Panc1 (cell line): ENCODE data around the gene COL27A1. TPM values are rescaled to one million over a fixed set of nuclear protein-coding genes. Genes with fewer than 3 reads are reported as not detected.

Source experiments
- ATAC-seq: fragments of 200-7000 bp; cut with Tn5 transposase; 2 replicates; pipeline ENCODE4 v1.9.1; 2020; ENCODE audit warnings: mild to moderate bottlenecking, moderate library complexity
- BruUV-seq: library from RNA; stranded (reverse); fragments of 400-500 nt; replicated peaks from 2 replicates; lab custom pipeline; 2021; lab: Mats Ljungman, UMichigan
- CTCF ChIA-PET: fragments of 300-600 bp; sonication (Branson Sonifier 250); formaldehyde crosslinking; loops from one replicate; lab custom pipeline; 2022; ENCODE audit warnings: antibody characterized with exemption; lab: Charles Lee
- POLR2A ChIA-PET: fragments of 300-600 bp; sonication (Branson Sonifier 250); formaldehyde crosslinking; loops from one replicate; lab custom pipeline; 2022; ENCODE audit warnings: antibody characterized with exemption; lab: Charles Lee
- DNase-seq: peaks from one replicate; pipeline ENCODE4 v3.0.0-alpha.2; 2010; ENCODE audit warnings: low read depth, low spot score
- H3K27ac ChIP-seq: 2 replicates; pipeline ENCODE4 v1.5.1; 2011; ENCODE audit warnings: mild to moderate bottlenecking, low read length, inconsistent platforms
- H3K27me3 ChIP-seq: fragments of 200-500 bp; sonication (Bioruptor generic); 2 replicates; pipeline ENCODE4 v1.6.0; 2014; ENCODE audit warnings: low read length, inconsistent platforms; ENCODE audit not compliant: control insufficient read depth, insufficient read depth
- H3K36me3 ChIP-seq: fragments of 200-500 bp; sonication (Bioruptor generic); 2 replicates; pipeline ENCODE4 v1.5.1; 2014; ENCODE audit warnings: inconsistent platforms, mild to moderate bottlenecking, low read length, moderate library complexity; ENCODE audit not compliant: control insufficient read depth, insufficient read depth
- H3K4me1 ChIP-seq: 2 replicates; pipeline ENCODE4 v1.5.1; 2011; ENCODE audit warnings: inconsistent platforms, mild to moderate bottlenecking, low read length, moderate library complexity; ENCODE audit not compliant: control insufficient read depth, insufficient read depth
- H3K4me3 ChIP-seq, 2 experiments: 2 replicates each; pipeline ENCODE4 v1.5.1; 2011 to 2012; ENCODE audit warnings: low read depth in 2 of 2, low read length in 2 of 2, mild to moderate bottlenecking in 2 of 2, inconsistent platforms in 1 of 2, moderate library complexity in 1 of 2
- H3K9me3 ChIP-seq: fragments of 200-500 bp; sonication (Bioruptor generic); 2 replicates; pipeline ENCODE4 v1.5.1; 2014; ENCODE audit warnings: low read depth, mild to moderate bottlenecking, inconsistent platforms, low read length, moderate library complexity; ENCODE audit not compliant: control insufficient read depth, insufficient read depth
- POLR2AphosphoS5 ChIP-seq: IDR thresholded peaks from 2 replicates; pipeline ENCODE4 v1.6.1; 2012; ENCODE audit warnings: mild to moderate bottlenecking, low read depth, low read length, moderate library complexity
- SIN3A ChIP-seq: IDR thresholded peaks from 2 replicates; pipeline ENCODE4 v1.6.1; 2012; ENCODE audit warnings: low read depth, mild to moderate bottlenecking, low read length, moderate library complexity, borderline replicate concordance; ENCODE audit not compliant: insufficient read depth
- TCF7L2 ChIP-seq: IDR thresholded peaks from 2 replicates; pipeline ENCODE4 v1.6.1; 2011; ENCODE audit warnings: mild to moderate bottlenecking, low read depth, low read length, inconsistent platforms
- in situ Hi-C: cut with HindIII; loops from 2 replicates; pipeline ENCODE4 v1.10.0; 2016; ENCODE audit warnings: low sequenced_read_pairs, low pct_unique_long_range_greater_than_20kb
- intact Hi-C: fragments of 100-400 bp; cut with micrococcal nuclease; formaldehyde crosslinking; loops from one replicate; pipeline ENCODE4 v1.10.0; 2022; ENCODE audit not compliant: unreplicated experiment
- total RNA-seq: library from RNA; stranded (reverse); gene quantifications from one replicate; pipeline ENCODE4 v1.2.1, GENCODE V29; 2021; ENCODE audit not compliant: unreplicated experiment
- TF ChIP-seq, protein P1 (sequence below), 2 experiments: IDR thresholded peaks; 2 replicates each; pipeline ENCODE4 v1.6.1; 2011 to 2012; ENCODE audit warnings: low read depth in 2 of 2, control low read depth in 1 of 2, low read length in 1 of 2, mild to moderate bottlenecking in 1 of 2, moderate library complexity in 1 of 2; ENCODE audit not compliant: insufficient read depth in 1 of 2
- TF ChIP-seq, protein P2 (sequence below): fragments of 450-650 bp; IDR thresholded peaks from 2 replicates; pipeline ENCODE4 v1.5.1; 2017; ENCODE audit warnings: mild to moderate bottlenecking

Gene COL27A1
- total RNA-seq, 1 experiment from 2014 or later: 5.1 TPM

DNA sequence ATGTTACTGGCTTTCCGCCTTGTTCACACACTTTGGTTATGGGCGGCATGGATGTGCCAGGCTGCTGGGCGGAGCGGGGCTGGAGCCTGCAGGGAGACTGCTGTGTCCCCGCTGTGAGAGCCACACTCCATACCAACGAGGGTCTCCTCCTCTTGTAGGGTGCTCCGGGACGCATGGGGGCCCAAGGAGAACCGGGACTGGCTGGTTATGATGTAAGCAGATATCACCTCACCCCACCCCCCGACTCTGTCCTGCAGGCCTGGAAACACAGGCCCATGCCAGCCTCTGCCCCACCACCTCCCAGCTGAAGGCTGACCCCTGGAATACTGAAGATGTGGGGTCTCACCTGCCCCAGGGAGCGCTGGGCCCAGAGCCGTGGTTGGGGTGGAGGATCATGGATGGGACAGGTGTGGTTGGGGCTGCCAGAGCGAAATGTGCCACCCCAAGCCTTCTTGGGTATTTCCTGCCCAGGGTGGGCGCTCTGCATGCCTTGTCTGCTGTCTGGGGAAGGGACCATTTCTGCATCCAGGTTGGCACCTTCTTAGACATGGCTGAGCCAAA, 128.3 kb downstream of the COL27A1 start:
- no TSS peak for BruUV-seq
- in situ Hi-C loops: no loop called here
- POLR2A ChIA-PET: no interaction called here

DNA sequence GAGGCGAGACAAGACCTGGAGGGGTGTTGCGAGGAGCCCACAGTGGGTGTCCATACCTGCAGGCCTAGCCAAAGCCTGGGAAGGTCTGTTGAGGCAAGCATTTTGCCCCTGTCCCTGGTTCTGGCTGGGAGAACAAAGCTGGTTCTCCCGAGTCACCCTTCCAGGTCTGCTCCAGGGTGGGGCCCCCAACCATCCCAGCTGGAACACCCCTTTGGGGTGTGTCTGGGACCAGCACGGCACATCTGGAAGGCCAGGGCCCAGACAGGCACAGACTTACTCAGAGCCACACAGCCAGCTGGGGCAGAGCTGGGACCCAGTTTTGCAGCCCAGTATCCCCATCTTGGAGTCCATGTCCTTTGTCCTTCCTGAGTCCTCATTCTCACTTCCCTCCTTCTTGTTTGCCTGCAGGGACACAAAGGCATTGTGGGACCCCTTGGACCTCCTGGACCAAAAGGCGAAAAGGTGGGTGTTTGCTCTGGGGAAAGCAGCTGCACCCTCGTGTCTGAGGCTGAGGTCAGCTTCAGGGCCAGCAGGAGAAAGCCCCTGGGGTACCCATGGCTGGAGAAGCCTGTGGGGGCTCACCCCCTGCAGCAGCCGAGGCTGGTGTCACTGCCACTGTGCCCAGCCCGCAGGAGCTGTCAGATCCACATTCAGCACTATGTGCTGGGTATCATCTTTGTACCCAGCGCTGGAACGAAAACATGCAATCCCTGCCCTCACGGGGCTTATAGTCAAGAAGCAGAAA, 129.2 kb downstream of the COL27A1 start:
- Histone ChIP-seq H3K4me3 (no peak overlapping the region), H3K9me3 (no peaks in the 10 kb centered on the region), H3K27me3 (no peaks in the 10 kb centered on the region), H3K36me3 (no peaks in the 10 kb centered on the region), H3K4me1 (peaks cover 15% of the 10 kb centered on the region), H3K27ac (no peak overlapping the region)
- in situ Hi-C loops: no loop called here
- ATAC-seq (no peak), DNase-seq (no peak)
- ChIA-PET POLR2A (no interaction called here), CTCF (interaction anchor here (0.6 kb wide), 1 partner anchor 175 kb away, joined by 10 read pairs; no protein-coding TSS in a partner anchor)
- TF ChIP-seq TCF7L2 (no peak), SIN3A (no peak), POLR2AphosphoS5 (no peak)
- TF ChIP-seq, protein P1, sequence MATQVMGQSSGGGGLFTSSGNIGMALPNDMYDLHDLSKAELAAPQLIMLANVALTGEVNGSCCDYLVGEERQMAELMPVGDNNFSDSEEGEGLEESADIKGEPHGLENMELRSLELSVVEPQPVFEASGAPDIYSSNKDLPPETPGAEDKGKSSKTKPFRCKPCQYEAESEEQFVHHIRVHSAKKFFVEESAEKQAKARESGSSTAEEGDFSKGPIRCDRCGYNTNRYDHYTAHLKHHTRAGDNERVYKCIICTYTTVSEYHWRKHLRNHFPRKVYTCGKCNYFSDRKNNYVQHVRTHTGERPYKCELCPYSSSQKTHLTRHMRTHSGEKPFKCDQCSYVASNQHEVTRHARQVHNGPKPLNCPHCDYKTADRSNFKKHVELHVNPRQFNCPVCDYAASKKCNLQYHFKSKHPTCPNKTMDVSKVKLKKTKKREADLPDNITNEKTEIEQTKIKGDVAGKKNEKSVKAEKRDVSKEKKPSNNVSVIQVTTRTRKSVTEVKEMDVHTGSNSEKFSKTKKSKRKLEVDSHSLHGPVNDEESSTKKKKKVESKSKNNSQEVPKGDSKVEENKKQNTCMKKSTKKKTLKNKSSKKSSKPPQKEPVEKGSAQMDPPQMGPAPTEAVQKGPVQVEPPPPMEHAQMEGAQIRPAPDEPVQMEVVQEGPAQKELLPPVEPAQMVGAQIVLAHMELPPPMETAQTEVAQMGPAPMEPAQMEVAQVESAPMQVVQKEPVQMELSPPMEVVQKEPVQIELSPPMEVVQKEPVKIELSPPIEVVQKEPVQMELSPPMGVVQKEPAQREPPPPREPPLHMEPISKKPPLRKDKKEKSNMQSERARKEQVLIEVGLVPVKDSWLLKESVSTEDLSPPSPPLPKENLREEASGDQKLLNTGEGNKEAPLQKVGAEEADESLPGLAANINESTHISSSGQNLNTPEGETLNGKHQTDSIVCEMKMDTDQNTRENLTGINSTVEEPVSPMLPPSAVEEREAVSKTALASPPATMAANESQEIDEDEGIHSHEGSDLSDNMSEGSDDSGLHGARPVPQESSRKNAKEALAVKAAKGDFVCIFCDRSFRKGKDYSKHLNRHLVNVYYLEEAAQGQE (IDR thresholded peaks at IDR 0.05; ENCODE audit: insufficient read depth in 1 of 2, low read depth in 2 of 2, low read length in 1 of 2): no peak
- TF ChIP-seq, protein P2, sequence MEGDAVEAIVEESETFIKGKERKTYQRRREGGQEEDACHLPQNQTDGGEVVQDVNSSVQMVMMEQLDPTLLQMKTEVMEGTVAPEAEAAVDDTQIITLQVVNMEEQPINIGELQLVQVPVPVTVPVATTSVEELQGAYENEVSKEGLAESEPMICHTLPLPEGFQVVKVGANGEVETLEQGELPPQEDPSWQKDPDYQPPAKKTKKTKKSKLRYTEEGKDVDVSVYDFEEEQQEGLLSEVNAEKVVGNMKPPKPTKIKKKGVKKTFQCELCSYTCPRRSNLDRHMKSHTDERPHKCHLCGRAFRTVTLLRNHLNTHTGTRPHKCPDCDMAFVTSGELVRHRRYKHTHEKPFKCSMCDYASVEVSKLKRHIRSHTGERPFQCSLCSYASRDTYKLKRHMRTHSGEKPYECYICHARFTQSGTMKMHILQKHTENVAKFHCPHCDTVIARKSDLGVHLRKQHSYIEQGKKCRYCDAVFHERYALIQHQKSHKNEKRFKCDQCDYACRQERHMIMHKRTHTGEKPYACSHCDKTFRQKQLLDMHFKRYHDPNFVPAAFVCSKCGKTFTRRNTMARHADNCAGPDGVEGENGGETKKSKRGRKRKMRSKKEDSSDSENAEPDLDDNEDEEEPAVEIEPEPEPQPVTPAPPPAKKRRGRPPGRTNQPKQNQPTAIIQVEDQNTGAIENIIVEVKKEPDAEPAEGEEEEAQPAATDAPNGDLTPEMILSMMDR: no peak
- BruUV-seq: no TSS peak
- intact Hi-C loops: no loop called here

More for the DNA sequence above, 128.3 kb downstream of the COL27A1 start:
- H3K4me1 ChIP-seq: peaks cover 19% of the 10 kb centered on the region
- DNase-seq (no peak), ATAC-seq (no peak)
- H3K27me3 ChIP-seq: no peaks in the 10 kb centered on the region
- CTCF ChIA-PET: no interaction called here
- TF ChIP-seq SIN3A: no peak
- TF ChIP-seq POLR2AphosphoS5: no peak
- TF ChIP-seq, protein P2: no peak
- no peak for TF ChIP-seq TCF7L2
- TF ChIP-seq, protein P1 (IDR thresholded peaks at IDR 0.05; ENCODE audit: insufficient read depth in 1 of 2, low read depth in 2 of 2, low read length in 1 of 2): no peak
- no peaks in the 10 kb centered on the region for H3K36me3 ChIP-seq
- H3K9me3 ChIP-seq: no peaks in the 10 kb centered on the region
- intact Hi-C loops: no loop called here
- H3K4me3 ChIP-seq: no peak overlapping the region
- H3K27ac ChIP-seq: no peak overlapping the region
